NCI-H345 (cell line): Measurements from ENCODE around the gene CYP4F3.
"Not testable (repeated sequence)": the region's sequence is repeated elsewhere in the genome, so short reads cannot be mapped to it uniquely, and the experiment has no call there.

Experiments used
- DNase-seq: peaks from one replicate; lab custom pipeline; 2025; lab: John Stamatoyannopoulos, UW

Gene CYP4F3

GRCh38 chr19:15629003-15629880 lies 11.5 kb upstream of the CYP4F3 start:
- DNase-seq = peak; percentile 38

- no peak for DNase-seq
These were observed 8.9 kb upstream of the CYP4F3 start for GRCh38 chr19:15631817-15632216.

GRCh38 chr19:15633082-15633835 lies 7.4 kb upstream of the CYP4F3 start:
- DNase-seq = no peak

GRCh38 chr19:15634105-15634504 lies 6.6 kb upstream of the CYP4F3 start:
- no peak for DNase-seq

GRCh38 chr19:15635016-15635805 lies 5.5 kb upstream of the CYP4F3 start:
- no peak for DNase-seq

- DNase-seq = no peak
These were observed 4.7 kb upstream of the CYP4F3 start for GRCh38 chr19:15636026-15636425.

- no peak for DNase-seq
These were observed 1.1 kb upstream of the CYP4F3 start for GRCh38 chr19:15639596-15639995.

- no peak for DNase-seq
These were observed 354 bp downstream of the CYP4F3 start for GRCh38 chr19:15640904-15641597.

- DNase-seq = no peak
These were observed 1.3 kb downstream of the CYP4F3 start for GRCh38 chr19:15641901-15642491.

- no peak for DNase-seq
These were observed 2.1 kb downstream of the CYP4F3 start for GRCh38 chr19:15642807-15643206.

GRCh38 chr19:15643387-15643786 lies 2.7 kb downstream of the CYP4F3 start:
- DNase-seq = no peak

- DNase-seq = no peak
These were observed 3.5 kb downstream of the CYP4F3 start for GRCh38 chr19:15644066-15644741.

GRCh38 chr19:15644816-15645215 lies 4.1 kb downstream of the CYP4F3 start:
- DNase-seq = no peak

- DNase-seq = no peak
These were observed 8.8 kb downstream of the CYP4F3 start for GRCh38 chr19:15649526-15649925.

GRCh38 chr19:15650123-15650522 lies 9.4 kb downstream of the CYP4F3 start:
- not testable (repeated sequence) for DNase-seq

GRCh38 chr19:15651791-15652190 lies 11.1 kb downstream of the CYP4F3 start:
- DNase-seq = no peak

GRCh38 chr19:15652559-15653278 lies 12.0 kb downstream of the CYP4F3 start:
- DNase-seq = no peak

- no peak for DNase-seq
These were observed 15.8 kb downstream of the CYP4F3 start for GRCh38 chr19:15656467-15656866.

- DNase-seq = no peak
These were observed 22.6 kb downstream of the CYP4F3 start for GRCh38 chr19:15663247-15663646.

- no peak for DNase-seq
These were observed 25.5 kb downstream of the CYP4F3 start for GRCh38 chr19:15666186-15666585.
